ENCODE measurements around the gene PRIM2.
"Not testable (repeated sequence)": the region's sequence is repeated elsewhere in the genome, so short reads cannot be mapped to it uniquely, and the experiment has no call there.

The PRIM2 gene

GRCh38 chr6:57610612-57611011, 293.2 kb downstream of the PRIM2 start:
- DNase-seq (ENCODE audit: low read depth): not testable (repeated sequence)

GRCh38 chr6:57618959-57619358, 301.5 kb downstream of the PRIM2 start:
- not testable (repeated sequence) for DNase-seq (ENCODE audit: low read depth)

- not testable (repeated sequence) for DNase-seq (ENCODE audit: low read depth)
Measured at GRCh38 chr6:57631773-57632172, 314.3 kb downstream of the PRIM2 start.

- not testable (repeated sequence) for DNase-seq (ENCODE audit: low read depth)
Measured at GRCh38 chr6:57658526-57658925, 341.1 kb downstream of the PRIM2 start.

- not testable (repeated sequence) for DNase-seq (ENCODE audit: low read depth)
Measured at GRCh38 chr6:57659794-57660193, 342.4 kb downstream of the PRIM2 start.

GRCh38 chr6:57660940-57661339, 343.5 kb downstream of the PRIM2 start:
- DNase-seq (ENCODE audit: low read depth): not testable (repeated sequence)

GRCh38 chr6:57668108-57668507, 350.7 kb downstream of the PRIM2 start:
- not testable (repeated sequence) for DNase-seq (ENCODE audit: low read depth)

GRCh38 chr6:57671237-57671636, 353.8 kb downstream of the PRIM2 start:
- not testable (repeated sequence) for DNase-seq (ENCODE audit: low read depth)

GRCh38 chr6:57671937-57672627, 354.7 kb downstream of the PRIM2 start:
- DNase-seq (ENCODE audit: low read depth): not testable (repeated sequence)

GRCh38 chr6:57673281-57673680, 355.9 kb downstream of the PRIM2 start:
- DNase-seq (ENCODE audit: low read depth): not testable (repeated sequence)

- DNase-seq (ENCODE audit: low read depth): not testable (repeated sequence)
Measured at GRCh38 chr6:57675386-57675785, 358.0 kb downstream of the PRIM2 start.

- not testable (repeated sequence) for DNase-seq (ENCODE audit: low read depth)
Measured at GRCh38 chr6:57696382-57696781, 379.0 kb downstream of the PRIM2 start.
